ENCODE results near the gene CCR5. TPM values are rescaled to one million over a fixed set of nuclear protein-coding genes. Genes with fewer than 3 reads are reported as not detected.

Gene CCR5
- total and polyA plus RNA-seq, 2 of the 13 experiments (the other 11 are each of a cell fraction or from before 2014, with no cell fraction given), result not detected

- no peak for TF ChIP-seq ZNF281 (CRISPR knock-in tag; IDR thresholded peaks at IDR 0.05; ENCODE audit: borderline replicate concordance)
- no peak for TF ChIP-seq ETS1 (CRISPR knock-in tag; IDR thresholded peaks at IDR 0.05)
- no peak for TF ChIP-seq MEF2D (CRISPR knock-in tag; IDR thresholded peaks at IDR 0.05)
- no peak for TF ChIP-seq REST (IDR thresholded peaks at IDR 0.05; ENCODE audit: borderline replicate concordance in 1 of 2, low read depth in 1 of 2, low read length in 2 of 2)
These were observed 49.1 kb downstream of the CCR5 start (continued) for GRCh38 chr3:46419816-46420215.

- Histone ChIP-seq H3K4me2 (ENCODE audit: low read depth, low read length) (no peak overlapping the region), H4K20me1 (ENCODE audit: insufficient read depth, low read length) (no peaks in the 10 kb centered on the region), H2AFZ (ENCODE audit: low read length) (no peak overlapping the region), H3K27ac (ENCODE audit: extremely low read length, insufficient read depth, low read length) (no peak overlapping the region), H3K9ac (ENCODE audit: insufficient read depth, low read depth, low read length) (no peak overlapping the region), H3K9me3 (ENCODE audit: low read length) (no peaks in the 10 kb centered on the region), H3K27me3 (ENCODE audit: control insufficient read depth in 1 of 2, insufficient read depth in 2 of 2, low read length in 2 of 2) (peaks cover 0 to 5% of the 10 kb centered on the region in 2 experiments; a peak in 2 of 5 replicates), H3K79me2 (ENCODE audit: insufficient read depth, low read length) (no peaks in the 10 kb centered on the region), H3K4me1 (ENCODE audit: insufficient read depth, low read length) (no peaks in the 10 kb centered on the region), H3K36me3 (replicated peaks in 1 of 2; ENCODE audit: control insufficient read depth in 1 of 2, insufficient read depth in 2 of 2, low read length in 2 of 2) (no peaks in the 10 kb centered on the region), H3K4me3 (replicated peaks in 1 of 3; ENCODE audit: insufficient read depth in 1 of 3, low read depth in 2 of 3, low read length in 3 of 3) (no peak overlapping the region)
- in situ Hi-C loops (cut with HindIII; ENCODE audit: extremely low pct_ligation_motif_present, low pct_unique_long_range_greater_than_20kb), result no loop called here
- WGBS (ENCODE audit: low lambda C conversion rate), result 0% methylated on average over 2 of the region's 2 CpGs
- DNase-seq (ENCODE audit: low spot score) (no peak), FAIRE-seq (no peak), ATAC-seq (no peak)
- POLR2A ChIA-PET, result no interaction called here
- intact Hi-C loops (cut with micrococcal nuclease; ENCODE audit: unreplicated experiment), result no loop called here
- BruUV-seq (replicated peaks), result no TSS peak
- CTCF ChIA-PET (ENCODE audit: low intra/inter-chr PET ratio, low total read pairs), result no interaction called here
- TF ChIP-seq THAP9 (CRISPR knock-in tag; IDR thresholded peaks at IDR 0.05; ENCODE audit: borderline replicate concordance) (no peak), CHCHD3 (CRISPR knock-in tag; IDR thresholded peaks at IDR 0.05) (no peak), PBX3 (CRISPR knock-in tag; IDR thresholded peaks at IDR 0.05; ENCODE audit: borderline replicate concordance) (no peak), ZNF737 (CRISPR knock-in tag; IDR thresholded peaks at IDR 0.05; ENCODE audit: borderline replicate concordance) (no peak), SRSF1 (optimal IDR thresholded peaks at IDR 0.05; ENCODE audit: low read depth, low read length) (no peak), TAF15 (IDR thresholded peaks at IDR 0.05; ENCODE audit: low read depth, low read length, poor library complexity, severe bottlenecking) (no peak)
These were observed 50.2 kb downstream of the CCR5 start for GRCh38 chr3:46420931-46421330.
